Activated T-helper 1 cell treated with anti-CD3 and anti-CD28 coated beads, Interleukin-12 subunit alpha, Interleukin-12 subunit beta, Interleukin-2, Interleukin-4 antibody, amounts not matched to agents 30 ng/mL and 10 ng/mL and 1 ng/mL, durations not matched to agents 14 hours and 24 hours and 36 hours (primary cell): ENCODE data around the gene FN1. TPM values are rescaled to one million over a fixed set of nuclear protein-coding genes. Genes with fewer than 3 reads are reported as not detected.

Experiments used
- DNase-seq: peaks from one replicate; pipeline ENCODE4 v3.0.0; 2021; ENCODE audit warnings: low spot score
- H3K27ac Mint-ChIP-seq: one replicate; pipeline ENCODE4 v1.8.0; 2021; ENCODE audit warnings: mild to moderate bottlenecking, mixed read lengths
- H3K27me3 Mint-ChIP-seq: one replicate; pipeline ENCODE4 v1.8.0; 2022; ENCODE audit warnings: mild to moderate bottlenecking, moderate library complexity, mixed read lengths; ENCODE audit not compliant: insufficient read depth
- H3K36me3 Mint-ChIP-seq: one replicate; pipeline ENCODE4 v1.8.0; 2021; ENCODE audit warnings: low read depth, mixed read lengths
- H3K4me1 Mint-ChIP-seq: one replicate; pipeline ENCODE4 v1.8.0; 2021; ENCODE audit warnings: low read depth, mixed read lengths
- H3K4me3 Mint-ChIP-seq: one replicate; pipeline ENCODE4 v1.8.0; 2021; ENCODE audit warnings: mild to moderate bottlenecking, moderate library complexity, mixed read lengths
- H3K9me3 Mint-ChIP-seq: one replicate; pipeline ENCODE4 v1.8.0; 2021; ENCODE audit warnings: mixed read lengths
- intact Hi-C: fragments of 100-400 bp; cut with micrococcal nuclease; formaldehyde crosslinking; loops from one replicate; pipeline ENCODE4 v1.15.1; 2024
- total RNA-seq: library from RNA; stranded (reverse); gene quantifications from 2 replicates; pipeline ENCODE4 v1.2.3, GENCODE V29; 2022

Gene FN1
- total RNA-seq, 1 donor from 2014 or later, result 1.6 TPM

DNA sequence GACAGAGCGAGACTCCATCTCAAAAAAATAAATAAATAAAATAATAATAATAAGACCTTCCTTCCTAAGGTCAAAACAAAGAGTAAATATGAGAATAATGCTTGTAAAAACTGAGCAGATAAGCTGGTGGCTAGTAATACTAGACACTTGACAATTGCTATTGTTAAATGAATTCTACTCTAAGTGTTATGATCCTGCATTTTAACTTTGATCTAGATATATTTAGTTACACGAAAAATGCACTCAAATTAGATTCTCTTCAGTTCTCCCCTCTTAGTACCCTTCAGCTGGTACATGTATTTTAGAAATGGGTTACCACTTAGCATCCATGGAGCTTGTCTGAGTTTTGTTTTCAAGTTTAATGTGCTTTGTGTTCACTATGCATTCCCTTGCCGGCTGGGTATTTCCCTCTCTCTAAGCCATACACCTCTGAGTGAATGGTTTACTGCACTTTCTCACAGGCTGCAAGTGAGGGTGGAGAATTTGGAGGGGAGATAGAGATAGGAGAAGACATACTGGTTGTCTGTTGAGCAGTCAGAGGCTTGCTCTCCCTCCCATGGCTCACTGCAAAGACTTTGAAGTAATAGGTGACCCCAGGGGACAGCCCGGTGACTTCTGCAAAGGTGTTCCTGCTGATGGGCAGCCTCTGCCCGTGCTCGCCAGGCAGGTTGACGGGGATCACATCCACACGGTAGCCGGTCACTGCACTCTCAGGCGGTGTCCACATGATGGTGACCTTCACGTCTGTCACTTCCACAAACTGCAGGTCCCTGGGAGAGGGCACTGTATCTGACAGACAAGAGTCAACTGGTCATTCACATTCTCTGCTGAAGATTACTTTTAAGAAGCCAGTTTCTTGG, 29.9 kb downstream of the FN1 start:
- peaks cover 8% of the 10 kb centered on the region for H3K27me3 Mint-ChIP-seq
- intact Hi-C loops, result loop anchor here (5.0 kb wide), 1 partner anchor 94 kb away; the partner anchor contains the start of gene ATIC
- H3K27ac Mint-ChIP-seq, result no peak overlapping the region
- no peaks in the 10 kb centered on the region for H3K36me3 Mint-ChIP-seq
- DNase-seq, result no peak
- H3K9me3 Mint-ChIP-seq, result no peaks in the 10 kb centered on the region
- H3K4me1 Mint-ChIP-seq, result peaks cover 21% of the 10 kb centered on the region
- H3K4me3 Mint-ChIP-seq, result no peak overlapping the region

DNA sequence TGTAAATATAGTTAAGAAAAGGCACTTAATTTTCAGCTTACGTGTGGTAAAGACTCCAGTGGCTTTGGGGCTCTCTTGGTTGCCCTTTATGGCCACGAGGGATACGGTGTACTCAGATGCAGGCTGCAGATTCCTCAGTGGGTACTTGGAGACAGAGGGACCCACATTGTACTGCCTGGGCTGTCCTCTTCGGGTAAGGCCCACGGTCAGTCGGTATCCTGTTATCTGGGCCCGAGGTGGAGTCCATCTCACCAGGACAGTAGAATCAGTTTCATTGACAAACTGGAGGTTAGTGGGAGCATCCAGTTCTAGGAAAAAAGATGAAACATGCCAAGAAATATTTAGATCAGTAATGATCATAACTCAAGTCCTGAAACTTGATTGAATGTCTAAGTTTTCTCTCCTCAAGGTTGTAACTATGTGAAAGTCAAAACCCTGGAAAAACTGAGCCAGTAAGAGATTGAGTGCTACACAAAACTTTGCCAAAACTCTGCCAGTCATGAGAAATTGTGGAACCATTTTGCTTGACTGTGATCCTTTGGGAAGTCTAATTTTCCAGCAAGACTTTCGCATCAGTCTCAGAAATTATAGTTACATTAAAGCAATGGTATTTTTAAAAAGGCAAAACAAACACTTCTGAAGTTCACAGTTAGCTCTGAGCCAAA, 31.4 kb downstream of the FN1 start:
- H3K4me3 Mint-ChIP-seq, result no peak overlapping the region
- peaks cover 8% of the 10 kb centered on the region for H3K4me1 Mint-ChIP-seq
- H3K36me3 Mint-ChIP-seq, result no peaks in the 10 kb centered on the region
- intact Hi-C loops, result loop anchor here (5.0 kb wide), 1 partner anchor 92 kb away; the partner anchor contains the start of gene ATIC
- DNase-seq, result no peak
- no peak overlapping the region for H3K27ac Mint-ChIP-seq
- peaks cover 8% of the 10 kb centered on the region for H3K27me3 Mint-ChIP-seq
- H3K9me3 Mint-ChIP-seq, result no peaks in the 10 kb centered on the region

DNA sequence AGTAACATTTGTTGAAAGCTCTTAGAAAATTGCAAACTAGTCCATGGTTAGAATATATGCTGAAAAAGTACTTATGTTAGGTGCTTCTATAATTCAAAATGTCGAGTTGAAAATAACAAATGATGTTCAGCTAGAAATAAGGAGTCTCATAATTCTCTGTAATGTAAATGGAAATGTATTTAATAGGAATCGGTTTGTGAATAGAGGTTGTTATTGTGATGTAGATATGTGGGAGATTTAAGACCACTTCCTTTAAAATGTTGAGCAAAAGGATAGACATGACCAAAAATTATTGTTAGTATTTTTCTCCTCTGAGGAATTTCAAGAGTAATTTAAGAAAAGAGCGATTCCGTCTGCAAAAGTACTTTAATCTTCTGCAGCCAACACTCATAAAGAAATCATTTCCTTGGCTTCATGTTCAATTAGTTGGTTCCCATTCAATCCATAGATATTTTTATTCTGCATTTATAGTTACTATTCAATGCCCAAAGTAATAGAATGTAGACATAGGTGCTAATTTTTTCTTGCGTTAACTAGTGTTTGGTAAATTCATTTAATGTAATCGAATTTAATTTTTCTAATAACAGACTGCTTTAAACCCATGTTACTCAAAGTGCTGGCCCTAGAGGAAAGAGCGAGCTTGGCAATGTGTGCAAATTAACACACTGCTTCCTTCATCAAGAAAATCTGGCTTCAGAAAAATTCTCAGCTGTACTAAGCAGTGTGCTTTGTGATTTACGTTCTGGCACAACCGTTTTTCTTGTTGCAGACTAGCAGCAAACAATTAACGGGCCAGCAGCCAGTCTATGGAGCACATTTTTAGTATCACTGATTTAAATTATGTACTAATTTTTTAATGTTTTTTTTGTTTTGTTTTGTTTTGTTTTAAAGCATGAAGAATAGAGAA, 32.2 kb downstream of the FN1 start:
- no peaks in the 10 kb centered on the region for H3K9me3 Mint-ChIP-seq

DNA sequence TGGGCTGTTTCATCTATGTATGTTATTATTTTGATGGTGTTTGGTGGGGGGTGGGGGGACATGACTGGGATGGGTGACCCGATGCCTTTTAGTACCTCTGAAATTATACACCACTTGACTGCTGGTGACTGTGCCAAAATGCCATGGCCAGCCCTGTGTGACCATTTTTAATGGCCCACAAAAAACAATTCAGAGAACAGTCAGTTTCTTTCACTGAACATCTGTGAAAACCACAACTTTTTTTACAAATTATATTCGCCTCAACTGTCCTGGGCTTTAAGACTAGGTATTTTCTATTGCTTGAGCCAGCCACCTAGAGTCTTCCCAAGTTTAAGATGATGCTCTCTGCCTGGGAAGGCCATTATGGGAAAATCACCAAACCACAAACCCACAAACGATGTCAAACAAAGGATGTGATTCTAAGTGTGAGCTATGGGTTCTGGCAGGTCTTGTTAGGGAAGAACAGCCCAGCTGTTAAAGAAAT, 33.9 kb downstream of the FN1 start:
- DNase-seq, result no peak
- intact Hi-C loops, result no loop called here
- H3K36me3 Mint-ChIP-seq, result no peaks in the 10 kb centered on the region
- H3K27ac Mint-ChIP-seq, result no peak overlapping the region
- peaks cover 10% of the 10 kb centered on the region for H3K27me3 Mint-ChIP-seq
- H3K4me1 Mint-ChIP-seq, result no peaks in the 10 kb centered on the region
- no peak overlapping the region for H3K4me3 Mint-ChIP-seq
- no peaks in the 10 kb centered on the region for H3K9me3 Mint-ChIP-seq

More for the DNA sequence above, 32.2 kb downstream of the FN1 start:
- no peaks in the 10 kb centered on the region for H3K36me3 Mint-ChIP-seq
- DNase-seq, result no peak
- H3K27me3 Mint-ChIP-seq, result peaks cover 10% of the 10 kb centered on the region
- H3K27ac Mint-ChIP-seq, result no peak overlapping the region
- intact Hi-C loops, result no loop called here
- no peak overlapping the region for H3K4me3 Mint-ChIP-seq
- H3K4me1 Mint-ChIP-seq, result peaks cover under 1% of the 10 kb centered on the region

DNA sequence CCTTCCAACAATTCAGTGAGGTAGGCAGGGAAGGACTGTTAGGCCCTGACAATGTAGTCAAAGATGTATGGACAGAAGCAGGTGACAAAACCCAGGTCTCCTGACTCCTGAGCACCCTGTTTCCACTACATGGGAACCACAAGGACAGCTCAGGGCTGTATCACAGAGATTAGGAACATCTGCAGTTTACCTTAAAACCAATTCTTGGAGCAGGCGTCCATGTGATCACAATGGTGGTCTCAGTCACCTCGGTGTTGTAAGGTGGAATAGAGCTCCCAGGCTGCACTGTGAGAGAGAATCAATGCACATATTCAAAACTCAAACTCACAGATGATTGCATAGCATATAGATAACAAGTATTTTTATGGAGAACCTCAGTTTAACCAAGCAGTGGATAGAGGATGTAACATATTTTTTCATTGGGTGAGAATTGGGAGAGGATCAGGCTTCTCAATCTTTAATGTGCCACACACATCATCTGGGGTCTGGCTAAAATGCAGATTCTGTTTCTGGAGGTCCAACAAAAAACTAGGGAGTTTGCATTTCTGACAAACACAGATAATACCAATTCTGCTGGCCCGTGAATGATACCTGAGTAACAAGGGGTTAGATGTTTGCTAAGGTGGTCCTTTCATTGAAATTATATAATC, 36.7 kb downstream of the FN1 start:
- no peaks in the 10 kb centered on the region for H3K4me1 Mint-ChIP-seq
- peaks cover 10% of the 10 kb centered on the region for H3K27me3 Mint-ChIP-seq
- H3K9me3 Mint-ChIP-seq, result no peaks in the 10 kb centered on the region
- no peak for DNase-seq
- no peak overlapping the region for H3K27ac Mint-ChIP-seq
- H3K36me3 Mint-ChIP-seq, result no peaks in the 10 kb centered on the region
- intact Hi-C loops, result no loop called here
- H3K4me3 Mint-ChIP-seq, result no peak overlapping the region

DNA sequence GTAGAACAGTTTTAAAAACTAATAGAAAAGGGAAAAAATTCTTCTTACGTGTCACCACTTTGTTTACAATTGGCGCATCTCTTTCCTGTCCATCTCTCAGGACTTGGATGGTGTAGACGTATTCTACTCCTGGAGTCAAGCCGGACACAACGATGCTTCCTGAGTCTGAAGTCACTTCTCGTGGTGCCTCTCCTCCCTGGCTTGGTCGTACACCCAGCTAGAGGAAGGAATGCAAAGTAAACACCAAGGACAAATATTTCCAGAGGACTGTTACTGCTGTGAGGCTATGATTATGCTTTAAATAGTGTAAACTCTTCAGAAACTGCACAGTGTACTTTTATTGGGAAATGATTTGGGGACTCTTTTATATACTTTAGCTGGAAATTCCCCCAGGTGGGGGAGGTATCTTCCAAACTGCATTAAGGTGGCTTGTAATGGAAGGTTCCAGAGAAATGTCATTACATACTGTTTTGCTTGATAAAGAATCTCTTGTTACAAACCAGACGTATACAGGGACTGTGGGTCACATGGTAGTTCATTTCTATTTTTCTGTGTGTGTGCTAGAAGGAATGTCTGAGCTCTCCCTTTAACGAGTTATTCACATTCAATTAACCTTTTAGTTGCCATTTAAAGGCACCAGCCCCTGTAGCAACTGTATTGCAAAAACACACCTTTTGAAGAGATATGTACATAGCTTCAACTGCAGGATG, 38.1 kb downstream of the FN1 start:
- no peaks in the 10 kb centered on the region for H3K36me3 Mint-ChIP-seq
- H3K27me3 Mint-ChIP-seq, result peaks cover 7% of the 10 kb centered on the region
- no peak overlapping the region for H3K4me3 Mint-ChIP-seq
- H3K9me3 Mint-ChIP-seq, result no peaks in the 10 kb centered on the region
- H3K4me1 Mint-ChIP-seq, result no peaks in the 10 kb centered on the region
- no peak for DNase-seq
- intact Hi-C loops, result no loop called here
- H3K27ac Mint-ChIP-seq, result no peak overlapping the region

DNA sequence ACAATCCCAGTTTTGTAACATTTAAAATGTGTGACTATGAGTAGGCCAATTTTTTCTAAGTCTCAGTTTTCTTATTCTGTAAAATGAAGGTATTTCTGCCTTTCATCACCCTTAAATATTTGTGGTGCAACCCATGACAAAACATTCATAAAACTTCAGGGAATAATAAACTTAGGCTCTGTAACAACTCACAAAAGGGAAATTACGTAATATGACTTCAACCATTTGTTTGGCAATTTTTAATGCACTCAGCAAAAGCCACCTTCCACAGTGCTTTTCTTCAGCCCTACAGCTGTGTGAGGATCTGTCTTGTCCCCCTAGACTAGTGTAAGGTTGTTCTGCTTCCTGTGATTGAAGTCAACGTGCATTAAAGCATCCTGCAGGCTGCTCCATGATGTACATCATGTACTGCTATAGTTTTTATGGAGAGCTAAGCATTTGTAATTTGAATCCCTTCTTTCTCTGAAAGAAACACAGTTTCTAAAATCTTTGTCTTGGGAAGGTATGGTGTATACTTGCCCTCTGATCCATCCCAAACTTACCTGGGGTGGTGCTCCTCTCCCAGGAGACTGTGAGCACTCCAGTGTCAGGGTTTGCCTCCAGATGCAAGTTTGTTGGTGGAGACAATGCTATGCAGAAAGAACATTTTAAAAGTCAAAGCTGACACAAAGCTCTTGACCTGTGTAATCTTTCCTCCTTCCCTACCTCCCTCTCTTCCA, 39.1 kb downstream of the FN1 start:
- Mint-ChIP-seq H3K27ac (no peak overlapping the region), H3K27me3 (peaks cover 7% of the 10 kb centered on the region), H3K36me3 (no peaks in the 10 kb centered on the region), H3K4me1 (no peaks in the 10 kb centered on the region), H3K9me3 (no peaks in the 10 kb centered on the region), H3K4me3 (no peak overlapping the region)
- intact Hi-C loops, result no loop called here
- no peak for DNase-seq

DNA sequence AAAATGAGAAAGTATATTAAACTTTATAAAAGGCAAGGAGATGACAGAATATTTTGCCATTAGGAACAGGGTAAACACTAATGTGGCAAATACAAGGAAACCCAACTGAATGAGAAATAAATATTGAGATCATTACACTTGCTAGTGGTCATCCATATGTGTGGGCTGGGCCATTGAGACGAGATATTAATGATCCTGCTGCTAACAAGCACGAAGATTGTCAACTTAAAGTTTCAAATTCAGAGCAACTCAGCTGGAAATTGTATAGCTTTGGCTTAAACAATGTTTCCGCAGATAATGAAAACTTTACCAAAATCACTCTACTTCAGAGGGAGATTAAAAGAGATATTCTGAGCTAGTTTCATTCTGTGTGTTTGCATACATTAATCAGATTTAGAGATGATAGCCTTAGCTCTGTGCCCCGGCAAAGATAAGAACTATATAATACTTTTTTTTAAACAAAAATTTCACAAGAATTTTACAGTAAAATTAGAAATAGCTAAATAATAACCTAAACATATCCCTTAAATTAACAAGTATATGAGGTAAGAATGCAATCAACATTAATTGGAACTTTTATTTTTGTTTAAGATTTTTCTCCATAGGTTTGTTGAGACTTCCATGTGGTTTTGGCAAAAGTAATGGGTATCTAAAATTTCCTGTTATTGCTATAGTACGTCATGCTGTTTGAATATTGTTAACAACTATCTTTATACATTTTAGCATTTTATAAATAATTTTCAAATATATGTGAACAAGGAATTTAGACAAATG, 40.0 kb downstream of the FN1 start:
- no peak for DNase-seq
- H3K4me1 Mint-ChIP-seq, result no peaks in the 10 kb centered on the region
- intact Hi-C loops, result no loop called here
- no peaks in the 10 kb centered on the region for H3K36me3 Mint-ChIP-seq
- no peak overlapping the region for H3K27ac Mint-ChIP-seq
- H3K9me3 Mint-ChIP-seq, result no peaks in the 10 kb centered on the region
- peaks cover 4% of the 10 kb centered on the region for H3K27me3 Mint-ChIP-seq
- no peak overlapping the region for H3K4me3 Mint-ChIP-seq

DNA sequence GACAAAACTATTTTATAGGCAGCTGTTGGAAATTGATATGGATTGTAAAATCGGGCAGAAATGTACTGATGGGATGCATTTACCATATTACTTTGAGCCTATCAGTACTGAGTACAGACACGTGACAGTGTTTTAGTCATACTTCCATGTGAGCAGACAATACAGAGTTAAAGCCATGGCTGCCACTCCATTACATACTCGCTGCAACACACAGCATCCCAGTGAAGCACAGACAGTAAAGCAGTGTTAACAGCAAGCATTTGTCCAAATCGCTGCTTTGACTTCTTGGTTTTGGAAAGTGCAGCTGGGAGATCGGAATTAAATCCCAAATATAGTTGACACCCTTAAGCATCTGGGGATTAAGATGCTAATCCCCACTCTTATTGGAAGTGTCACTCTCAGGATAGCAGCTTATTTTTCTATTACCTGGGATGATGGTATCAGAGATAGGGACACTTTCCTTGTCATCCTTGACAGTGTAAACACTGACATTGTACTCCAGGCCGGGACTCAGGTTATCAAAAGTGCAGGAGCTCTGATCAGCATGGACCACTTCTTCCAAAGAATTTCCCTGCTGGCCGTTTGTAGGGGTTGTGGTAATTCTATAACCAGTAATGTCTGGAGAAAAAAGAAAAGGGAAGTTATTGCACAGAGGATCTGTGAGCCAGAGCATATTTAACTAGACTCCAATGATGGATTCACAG, 41.6 kb downstream of the FN1 start:
- H3K36me3 Mint-ChIP-seq, result no peaks in the 10 kb centered on the region
- no peak overlapping the region for H3K4me3 Mint-ChIP-seq
- no peaks in the 10 kb centered on the region for H3K4me1 Mint-ChIP-seq
- no peaks in the 10 kb centered on the region for H3K9me3 Mint-ChIP-seq
- peaks cover 6% of the 10 kb centered on the region for H3K27me3 Mint-ChIP-seq
- DNase-seq, result no peak
- intact Hi-C loops, result no loop called here
- H3K27ac Mint-ChIP-seq, result no peak overlapping the region

DNA sequence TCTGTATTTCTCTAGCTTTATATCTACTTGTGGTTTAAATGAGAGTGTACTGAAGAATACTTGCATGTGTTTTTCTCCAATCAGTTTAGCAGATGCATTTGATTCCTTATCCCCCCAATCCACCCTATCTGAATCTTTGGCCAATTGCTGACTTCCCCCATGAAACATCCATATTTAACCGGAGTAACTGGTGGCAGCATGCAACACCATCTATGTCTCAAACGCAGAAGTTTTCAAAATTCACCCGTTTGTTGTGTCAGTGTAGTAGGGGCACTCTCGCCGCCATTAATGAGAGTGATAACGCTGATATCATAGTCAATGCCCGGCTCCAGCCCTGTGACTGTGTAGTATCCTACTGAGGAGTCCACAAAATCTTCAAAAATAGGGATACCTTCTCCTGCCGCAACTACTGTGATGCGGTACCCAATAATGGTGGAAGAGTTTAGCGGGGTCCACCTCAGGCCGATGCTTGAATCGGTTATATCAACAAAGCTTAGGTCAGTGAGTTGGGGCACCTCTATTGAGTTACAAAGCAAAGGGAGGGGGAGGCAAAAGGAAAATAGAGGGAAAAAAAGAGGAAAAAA, 43.1 kb downstream of the FN1 start:
- DNase-seq, result no peak
- Mint-ChIP-seq H3K36me3 (no peaks in the 10 kb centered on the region), H3K27ac (no peak overlapping the region), H3K4me1 (no peaks in the 10 kb centered on the region), H3K4me3 (no peak overlapping the region), H3K9me3 (no peaks in the 10 kb centered on the region), H3K27me3 (peaks cover 4% of the 10 kb centered on the region)
- intact Hi-C loops, result no loop called here
